IMR-90 (cell line): ENCODE results near the gene RNF212. TPM values are rescaled to one million over a fixed set of nuclear protein-coding genes. Genes with fewer than 3 reads are reported as not detected.

Experiments used
- ATAC-seq: fragments of 200-7000 bp; cut with Tn5 transposase; 2 replicates; pipeline ENCODE4 v1.9.1; 2020; ENCODE audit warnings: low read depth, mild to moderate bottlenecking, moderate library complexity
- BruUV-seq: library from RNA; stranded (reverse); fragments of 400-500 nt; replicated peaks from 2 replicates; lab custom pipeline; 2021; lab: Mats Ljungman, UMichigan
- CTCF ChIA-PET: fragments of 300-600 bp; formaldehyde crosslinking; extraction: SDS; loops from one replicate; lab custom pipeline; 2021; ENCODE audit warnings: antibody characterized with exemption; lab: Yijun Ruan, JAX
- POLR2A ChIA-PET: fragments of 300-600 bp; sonication (Branson Sonifier 250); formaldehyde crosslinking; loops from one replicate; lab custom pipeline; 2022; ENCODE audit warnings: antibody characterized with exemption; ENCODE audit not compliant: unreplicated experiment; lab: Charles Lee
- DNase-seq: peaks from one replicate; pipeline ENCODE4 v3.0.0; 2013
- H2AFZ ChIP-seq: replicated peaks from 2 replicates; pipeline ENCODE3; 2013; ENCODE audit warnings: low read length, mild to moderate bottlenecking; ENCODE audit not compliant: poor library complexity
- H2AK5ac ChIP-seq: 2 replicates; pipeline ENCODE4 v1.6.1; 2013; ENCODE audit warnings: low read depth, low read length, inconsistent platforms
- H2AK9ac ChIP-seq: replicated peaks from 2 replicates; pipeline ENCODE3; 2013; ENCODE audit warnings: mild to moderate bottlenecking, low read depth, low read length, moderate library complexity; ENCODE audit not compliant: poor library complexity
- H2BK120ac ChIP-seq: 2 replicates; pipeline ENCODE4 v1.6.1; 2013; ENCODE audit warnings: low read depth, low read length, inconsistent platforms
- H2BK15ac ChIP-seq: 3 replicates; pipeline ENCODE4 v1.6.1; 2013; ENCODE audit warnings: low read depth, low read length, inconsistent platforms
- H2BK20ac ChIP-seq: 2 replicates; pipeline ENCODE4 v1.6.1; 2013; ENCODE audit warnings: low read depth, mild to moderate bottlenecking, inconsistent platforms, low read length, moderate library complexity
- H2BK5ac ChIP-seq: 2 replicates; pipeline ENCODE4 v1.6.1; 2013; ENCODE audit warnings: mild to moderate bottlenecking, low read depth, low read length, inconsistent platforms; ENCODE audit not compliant: poor library complexity, severe bottlenecking
- H3K14ac ChIP-seq: replicated peaks from 2 replicates; pipeline ENCODE4 v1.6.1; 2013; ENCODE audit warnings: low read depth, low read length, inconsistent platforms
- H3K18ac ChIP-seq: 2 replicates; pipeline ENCODE4 v1.6.1; 2013; ENCODE audit warnings: low read depth, low read length, control low read depth
- H3K23ac ChIP-seq: 2 replicates; pipeline ENCODE4 v1.6.1; 2013; ENCODE audit warnings: low read depth, low read length, inconsistent platforms
- H3K27ac ChIP-seq: 2 replicates; pipeline ENCODE4 v1.5.1; 2013; ENCODE audit warnings: mild to moderate bottlenecking, control low read depth, low read length; ENCODE audit not compliant: insufficient read depth
- H3K27me3 ChIP-seq: 2 replicates; pipeline ENCODE4 v1.6.1; 2013; ENCODE audit warnings: low read length; ENCODE audit not compliant: control insufficient read depth, insufficient read depth
- H3K36me3 ChIP-seq: 2 replicates; pipeline ENCODE4 v1.6.1; 2013; ENCODE audit warnings: low read length, mixed read lengths; ENCODE audit not compliant: control insufficient read depth, insufficient read depth
- H3K4ac ChIP-seq: 2 replicates; pipeline ENCODE4 v1.6.1; 2013; ENCODE audit warnings: low read depth, low read length, inconsistent platforms
- H3K4me1 ChIP-seq: 2 replicates; pipeline ENCODE4 v1.6.1; 2013; ENCODE audit warnings: low read length, mixed read lengths; ENCODE audit not compliant: control insufficient read depth, insufficient read depth
- H3K4me2 ChIP-seq: 2 replicates; pipeline ENCODE4 v1.6.1; 2013; ENCODE audit warnings: low read depth, mild to moderate bottlenecking, control low read depth, low read length, moderate library complexity
- H3K4me3 ChIP-seq: 2 replicates; pipeline ENCODE4 v1.5.1; 2013; ENCODE audit warnings: low read depth, mild to moderate bottlenecking, control low read depth, low read length, moderate library complexity; ENCODE audit not compliant: insufficient read depth
- H3K56ac ChIP-seq: 2 replicates; pipeline ENCODE4 v1.6.1; 2013; ENCODE audit warnings: low read length, inconsistent platforms; ENCODE audit not compliant: insufficient read depth; ENCODE audit errors: extremely low read depth
- H3K79me1 ChIP-seq, 2 experiments: 2 replicates each; pipeline ENCODE4 v1.6.1; 2013; ENCODE audit warnings: low read length in 2 of 2, inconsistent platforms in 1 of 2, low read depth in 1 of 2
- H3K9ac ChIP-seq: 2 replicates; pipeline ENCODE4 v1.6.1; 2013; ENCODE audit warnings: low read depth, low read length, control low read depth
- H3K9me1 ChIP-seq: 2 replicates; pipeline ENCODE4 v1.6.1; 2013; ENCODE audit warnings: low read length, inconsistent platforms; ENCODE audit not compliant: insufficient read depth
- H3K9me3 ChIP-seq: 2 replicates; pipeline ENCODE4 v1.6.1; 2013; ENCODE audit warnings: low read length; ENCODE audit not compliant: control insufficient read depth, insufficient read depth
- H4K20me1 ChIP-seq: 2 replicates; pipeline ENCODE4 v1.6.1; 2013; ENCODE audit warnings: low read length, inconsistent platforms; ENCODE audit not compliant: insufficient read depth
- H4K5ac ChIP-seq: 2 replicates; pipeline ENCODE4 v1.6.1; 2013; ENCODE audit warnings: mild to moderate bottlenecking, low read depth, low read length, control low read depth
- H4K8ac ChIP-seq, 2 experiments: 2 replicates each; pipeline ENCODE4 v1.6.1; 2013; ENCODE audit warnings: low read depth in 2 of 2, low read length in 2 of 2, control low read depth in 1 of 2, inconsistent platforms in 1 of 2
- H4K91ac ChIP-seq: 2 replicates; pipeline ENCODE4 v1.6.1; 2013; ENCODE audit warnings: low read depth, low read length, inconsistent platforms; ENCODE audit not compliant: insufficient read depth
- BHLHE40 ChIP-seq: fragments of 150-350 bp; IDR thresholded peaks from 2 replicates; pipeline ENCODE4 v1.6.1; 2016; ENCODE audit warnings: mild to moderate bottlenecking, low read depth, low read length
- CEBPB ChIP-seq: IDR thresholded peaks from 2 replicates; pipeline ENCODE4 v1.6.1; 2012; ENCODE audit warnings: low read depth, low read length, improper control_type of control experiment
- CHD1 ChIP-seq: IDR thresholded peaks from 2 replicates; pipeline ENCODE4 v1.6.1; 2012; ENCODE audit warnings: low read depth, low read length, improper control_type of control experiment
- ELK1 ChIP-seq: fragments of 150-350 bp; IDR thresholded peaks from 2 replicates; pipeline ENCODE4 v1.6.1; 2016; ENCODE audit warnings: low read depth, mild to moderate bottlenecking, low read length, moderate library complexity, borderline replicate concordance
- FOS ChIP-seq: fragments of 150-350 bp; IDR thresholded peaks from 2 replicates; pipeline ENCODE4 v1.6.1; 2016; ENCODE audit warnings: low read depth, low read length
- MAFK ChIP-seq: IDR thresholded peaks from 2 replicates; pipeline ENCODE4 v1.6.1; 2012; ENCODE audit warnings: low read depth, low read length, improper control_type of control experiment
- MAZ ChIP-seq: IDR thresholded peaks from 2 replicates; pipeline ENCODE4 v1.6.1; 2012; ENCODE audit warnings: low read depth, mild to moderate bottlenecking, low read length, improper control_type of control experiment, moderate library complexity, borderline replicate concordance
- MXI1 ChIP-seq: IDR thresholded peaks from 2 replicates; pipeline ENCODE4 v1.6.1; 2012; ENCODE audit warnings: low read depth, mild to moderate bottlenecking, low read length, moderate library complexity, borderline replicate concordance
- NFE2L2 ChIP-seq: fragments of 150-350 bp; IDR thresholded peaks from 2 replicates; pipeline ENCODE4 v1.6.1; 2016; ENCODE audit warnings: low read depth, mild to moderate bottlenecking, low read length
- POLR2A ChIP-seq: IDR thresholded peaks from 2 replicates; pipeline ENCODE4 v1.6.1; 2012; ENCODE audit warnings: mild to moderate bottlenecking, low read depth, low read length
- RAD21 ChIP-seq: IDR thresholded peaks from 2 replicates; pipeline ENCODE4 v1.6.1; 2012; ENCODE audit warnings: low read length, improper control_type of control experiment
- RCOR1 ChIP-seq: IDR thresholded peaks from 2 replicates; pipeline ENCODE4 v1.6.1; 2012; ENCODE audit warnings: mild to moderate bottlenecking, low read length, improper control_type of control experiment; ENCODE audit not compliant: insufficient replicate concordance
- SMC3 ChIP-seq: fragments of 150-350 bp; IDR thresholded peaks from 2 replicates; pipeline ENCODE4 v1.6.1; 2016; ENCODE audit warnings: low read depth, mild to moderate bottlenecking, antibody characterized with exemption, low read length, moderate library complexity
- WGBS, 2 experiments: methylation state at CpG; one replicate each; pipeline versions ENCODE4 v1.1.5 to v1.1.7; 2013; ENCODE audit warnings: missing lambda C conversion rate in 2 of 2; ENCODE audit not compliant: insufficient read length in 1 of 2; ENCODE audit errors: extremely low coverage in 2 of 2; 5-methylcytosine and 5-hydroxymethylcytosine counted together
- dilution Hi-C: fragments of 300-500 bp; cut with HindIII; formaldehyde crosslinking; loops from one replicate; pipeline ENCODE4 v1.14.3; 2018; ENCODE audit warnings: low sequenced_read_pairs; ENCODE audit not compliant: unreplicated experiment
- in situ Hi-C: fragments of 300-500 bp; cut with MboI; formaldehyde crosslinking; loops from 3 replicates; pipeline ENCODE4 v1.14.3; 2019; ENCODE audit warnings: low sequenced_read_pairs, inconsistent platforms, mixed read lengths
- intact Hi-C: fragments of 100-400 bp; cut with micrococcal nuclease; formaldehyde crosslinking; loops from 2 replicates; pipeline ENCODE4 v1.10.0; 2022
- polyA plus RNA-seq, 3 experiments: library from polyadenylated mRNA; depleted of rRNA; stranded (reverse); fragments of >200 nt; gene quantifications; 2 replicates each; pipeline ENCODE4 v1.2.3, GENCODE V29; 2012; ENCODE audit warnings: low replicate concordance in 1 of 3
- total RNA-seq: library from RNA; depleted of rRNA; stranded (reverse); fragments of >200 nt; gene quantifications from 2 replicates; pipeline ENCODE4 v1.2.3, GENCODE V29; 2012
- TF ChIP-seq, protein P1 (sequence below): fragments of 150-350 bp; IDR thresholded peaks from 2 replicates; pipeline ENCODE4 v1.6.1; 2017; ENCODE audit warnings: mild to moderate bottlenecking, antibody characterized with exemption, low read length, low read depth
- TF ChIP-seq, protein P2 (sequence below): conservative IDR thresholded peaks from 2 replicates; pipeline ENCODE4 v1.5.1; 2012; ENCODE audit warnings: mild to moderate bottlenecking, low read depth, low read length, improper control_type of control experiment

RNF212 gene
- total and polyA plus RNA-seq, 2 of the 4 experiments (the other 2 are of a cell fraction): under 0.01 to 0.51 TPM

DNA sequence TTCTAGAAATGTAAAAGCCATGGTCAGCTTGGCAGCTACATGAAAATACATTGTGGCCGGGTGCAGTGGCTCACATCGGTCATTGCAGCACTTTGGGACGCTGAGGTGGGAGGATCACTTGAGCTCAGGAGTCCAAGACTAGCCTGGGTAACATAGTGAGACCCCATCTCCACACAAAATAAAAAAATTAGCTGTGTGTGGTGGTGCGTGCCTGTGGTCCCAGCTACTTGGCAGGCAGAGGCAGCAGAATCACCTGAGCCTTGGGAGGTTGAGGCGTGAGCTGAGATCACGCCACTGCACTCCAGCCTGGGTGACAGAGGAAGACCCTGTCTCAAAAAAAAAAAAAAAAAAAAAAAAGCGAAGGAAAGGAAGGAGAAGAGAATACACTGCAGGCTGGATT lies 29.0 kb downstream of the RNF212 start:
- Histone ChIP-seq H3K9me3 (peaks cover 8% of the 10 kb centered on the region), H3K56ac (no peak overlapping the region), H3K79me1 (no peaks in the 10 kb centered on the region), H2AFZ (no peak overlapping the region), H3K18ac (no peak overlapping the region), H2AK5ac (no peak overlapping the region), H3K27me3 (peaks cover 20% of the 10 kb centered on the region), H2BK5ac (no peak overlapping the region), H3K9ac (no peak overlapping the region), H3K4me1 (peaks cover 6% of the 10 kb centered on the region), H3K14ac (no peak overlapping the region), H2AK9ac (no peak overlapping the region), H2BK15ac (no peak overlapping the region), H4K5ac (no peak overlapping the region), H3K4ac (no peak overlapping the region), H4K8ac (no peak overlapping the region), H2BK120ac (no peak overlapping the region), H3K23ac (no peak overlapping the region), H3K27ac (no peak overlapping the region), H3K4me2 (no peak overlapping the region), H3K4me3 (no peak overlapping the region), H3K9me1 (no peaks in the 10 kb centered on the region), H4K91ac (no peak overlapping the region), H4K20me1 (no peaks in the 10 kb centered on the region), H3K36me3 (no peaks in the 10 kb centered on the region), H2BK20ac (no peak overlapping the region)
- TF ChIP-seq, protein P1, sequence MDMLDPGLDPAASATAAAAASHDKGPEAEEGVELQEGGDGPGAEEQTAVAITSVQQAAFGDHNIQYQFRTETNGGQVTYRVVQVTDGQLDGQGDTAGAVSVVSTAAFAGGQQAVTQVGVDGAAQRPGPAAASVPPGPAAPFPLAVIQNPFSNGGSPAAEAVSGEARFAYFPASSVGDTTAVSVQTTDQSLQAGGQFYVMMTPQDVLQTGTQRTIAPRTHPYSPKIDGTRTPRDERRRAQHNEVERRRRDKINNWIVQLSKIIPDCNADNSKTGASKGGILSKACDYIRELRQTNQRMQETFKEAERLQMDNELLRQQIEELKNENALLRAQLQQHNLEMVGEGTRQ: no peak
- TF ChIP-seq NFE2L2: no peak
- no peak for TF ChIP-seq CEBPB
- no peak for TF ChIP-seq MAZ
- no peak for TF ChIP-seq MAFK
- no peak for TF ChIP-seq MXI1
- no peak for TF ChIP-seq SMC3
- TF ChIP-seq RAD21: no peak
- no peak for TF ChIP-seq BHLHE40
- TF ChIP-seq, protein P2, sequence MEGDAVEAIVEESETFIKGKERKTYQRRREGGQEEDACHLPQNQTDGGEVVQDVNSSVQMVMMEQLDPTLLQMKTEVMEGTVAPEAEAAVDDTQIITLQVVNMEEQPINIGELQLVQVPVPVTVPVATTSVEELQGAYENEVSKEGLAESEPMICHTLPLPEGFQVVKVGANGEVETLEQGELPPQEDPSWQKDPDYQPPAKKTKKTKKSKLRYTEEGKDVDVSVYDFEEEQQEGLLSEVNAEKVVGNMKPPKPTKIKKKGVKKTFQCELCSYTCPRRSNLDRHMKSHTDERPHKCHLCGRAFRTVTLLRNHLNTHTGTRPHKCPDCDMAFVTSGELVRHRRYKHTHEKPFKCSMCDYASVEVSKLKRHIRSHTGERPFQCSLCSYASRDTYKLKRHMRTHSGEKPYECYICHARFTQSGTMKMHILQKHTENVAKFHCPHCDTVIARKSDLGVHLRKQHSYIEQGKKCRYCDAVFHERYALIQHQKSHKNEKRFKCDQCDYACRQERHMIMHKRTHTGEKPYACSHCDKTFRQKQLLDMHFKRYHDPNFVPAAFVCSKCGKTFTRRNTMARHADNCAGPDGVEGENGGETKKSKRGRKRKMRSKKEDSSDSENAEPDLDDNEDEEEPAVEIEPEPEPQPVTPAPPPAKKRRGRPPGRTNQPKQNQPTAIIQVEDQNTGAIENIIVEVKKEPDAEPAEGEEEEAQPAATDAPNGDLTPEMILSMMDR: no peak
- no peak for TF ChIP-seq FOS
- no peak for TF ChIP-seq CHD1
- TF ChIP-seq POLR2A: no peak
- no peak for TF ChIP-seq ELK1
- no peak for TF ChIP-seq RCOR1
- intact Hi-C loops (no loop called here), dilution Hi-C loops (no loop called here), in situ Hi-C loops (no loop called here)
- 72% methylated on average over 2 of the region's 7 CpGs; no CpG with 5 or more reads in 1 of the 2 experiments for WGBS, 2 experiments
- DNase-seq (no peak), ATAC-seq (no peak)
- no TSS peak for BruUV-seq
- ChIA-PET CTCF (no interaction called here), POLR2A (no interaction called here)
